Measurements from ENCODE around the gene PARVG. TPM values are rescaled to one million over a fixed set of nuclear protein-coding genes. Genes with fewer than 3 reads are reported as not detected.

Gene PARVG
- total RNA-seq, 1 donor from 2014 or later: 3.1 TPM

DNA sequence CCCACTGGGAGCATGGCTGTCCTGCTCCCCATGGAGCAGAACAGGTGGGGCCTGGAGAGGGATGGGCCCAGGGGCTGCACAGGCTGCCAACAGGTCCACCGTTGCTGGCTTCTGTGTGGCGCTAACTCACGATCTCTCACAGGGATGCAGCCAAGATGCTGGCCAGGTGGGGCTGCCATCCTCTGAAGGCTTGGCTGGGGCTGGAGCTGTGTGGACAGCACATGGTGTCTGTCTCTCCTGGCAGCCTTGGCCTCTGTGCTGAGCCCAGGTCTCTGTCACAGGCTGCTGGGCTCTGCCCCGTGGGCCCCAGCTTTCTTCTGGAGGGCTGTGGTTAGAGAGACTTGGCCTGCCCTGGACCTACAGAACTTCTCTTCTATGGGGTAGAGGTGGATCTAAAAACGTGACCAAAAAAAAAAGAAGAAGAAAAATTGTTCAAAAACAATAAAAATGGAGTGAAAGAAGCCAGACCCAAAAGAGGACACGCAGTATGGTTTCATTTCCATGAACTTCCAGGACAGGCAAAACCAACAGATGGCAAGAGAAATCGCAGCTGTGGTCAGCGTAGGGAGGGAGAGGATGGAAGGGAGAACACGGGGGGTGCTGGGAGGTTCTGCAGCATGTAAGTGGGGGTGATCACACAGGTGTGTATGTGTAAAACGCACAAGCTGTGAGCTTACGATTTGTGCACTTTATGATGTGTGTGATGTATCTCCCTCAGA, 12.2 kb downstream of the PARVG start:
- H3K9ac ChIP-seq (ENCODE audit: low read depth in 1 of 3, low read length in 3 of 3): no peak overlapping the region
- H3K4me1 ChIP-seq (ENCODE audit: control insufficient read depth in 3 of 3, insufficient read depth in 3 of 3, low read length in 3 of 3): no peaks in the 10 kb centered on the region
- H3K9me3 ChIP-seq (ENCODE audit: control insufficient read depth in 3 of 3, low read length in 3 of 3): no peaks in the 10 kb centered on the region
- H3K27ac ChIP-seq (ENCODE audit: low read depth, low read length): no peak overlapping the region
- no peaks in the 10 kb centered on the region for H3K36me3 ChIP-seq (ENCODE audit: control insufficient read depth in 3 of 3, insufficient read depth in 3 of 3, low read length in 3 of 3)
- no peak overlapping the region for H3K4me3 ChIP-seq (ENCODE audit: low read length in 3 of 3)
- H3K27me3 ChIP-seq (ENCODE audit: control insufficient read depth in 3 of 3, insufficient read depth in 3 of 3, low read length in 3 of 3): peaks cover 12 to 47% (median 32%) of the 10 kb centered on the region in 3 donors

DNA sequence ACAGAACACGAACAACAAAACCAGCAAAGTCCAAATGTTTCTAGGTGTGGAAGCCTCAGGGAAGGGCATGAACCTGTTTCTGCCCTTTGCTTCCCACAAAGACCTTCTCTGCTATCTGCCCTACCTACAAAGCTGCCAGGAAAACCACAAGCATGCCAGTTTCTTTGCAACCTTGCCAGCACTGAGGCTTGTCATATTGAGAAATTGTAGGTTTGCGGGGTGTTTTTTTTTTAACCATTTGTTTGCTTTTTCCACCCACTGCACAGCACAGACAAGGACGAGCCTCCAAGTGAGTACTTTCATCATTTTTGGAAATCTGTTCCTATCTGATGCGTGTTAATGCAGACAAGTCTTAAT, 12.8 kb downstream of the PARVG start:
- Histone ChIP-seq H3K27me3 (ENCODE audit: control insufficient read depth in 3 of 3, insufficient read depth in 3 of 3, low read length in 3 of 3) (peaks cover 12 to 47% (median 32%) of the 10 kb centered on the region in 3 donors), H3K4me1 (ENCODE audit: control insufficient read depth in 3 of 3, insufficient read depth in 3 of 3, low read length in 3 of 3) (no peaks in the 10 kb centered on the region), H3K4me3 (ENCODE audit: low read length in 3 of 3) (no peak overlapping the region), H3K9ac (ENCODE audit: low read depth in 1 of 3, low read length in 3 of 3) (no peak overlapping the region), H3K27ac (ENCODE audit: low read depth, low read length) (no peak overlapping the region), H3K9me3 (ENCODE audit: control insufficient read depth in 3 of 3, low read length in 3 of 3) (no peaks in the 10 kb centered on the region), H3K36me3 (ENCODE audit: control insufficient read depth in 3 of 3, insufficient read depth in 3 of 3, low read length in 3 of 3) (no peaks in the 10 kb centered on the region)

DNA sequence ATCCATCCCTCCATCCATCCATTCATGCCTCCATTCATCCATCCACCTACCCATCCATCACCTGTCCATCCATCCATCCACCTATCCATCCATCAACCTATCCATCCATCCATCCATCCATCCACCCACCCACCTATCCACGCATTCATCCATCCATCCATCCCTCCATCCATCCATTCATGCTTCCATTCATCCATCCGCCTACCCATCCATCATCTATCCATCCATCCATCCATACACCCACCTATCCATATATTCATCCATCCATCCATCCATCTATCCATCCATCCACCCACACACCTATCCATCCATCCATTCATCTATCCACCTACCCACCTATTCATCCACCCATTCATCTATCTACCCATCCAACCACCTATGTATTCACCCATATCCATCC, 13.8 kb downstream of the PARVG start:
- Histone ChIP-seq H3K27me3 (ENCODE audit: control insufficient read depth in 3 of 3, insufficient read depth in 3 of 3, low read length in 3 of 3) (peaks cover 14 to 47% (median 37%) of the 10 kb centered on the region in 3 donors), H3K4me1 (ENCODE audit: control insufficient read depth in 3 of 3, insufficient read depth in 3 of 3, low read length in 3 of 3) (no peaks in the 10 kb centered on the region), H3K4me3 (ENCODE audit: low read length in 3 of 3) (no peak overlapping the region), H3K36me3 (ENCODE audit: control insufficient read depth in 3 of 3, insufficient read depth in 3 of 3, low read length in 3 of 3) (no peaks in the 10 kb centered on the region), H3K9me3 (ENCODE audit: control insufficient read depth in 3 of 3, low read length in 3 of 3) (no peaks in the 10 kb centered on the region), H3K27ac (ENCODE audit: low read depth, low read length) (no peak overlapping the region), H3K9ac (ENCODE audit: low read depth in 1 of 3, low read length in 3 of 3) (no peak overlapping the region)

DNA sequence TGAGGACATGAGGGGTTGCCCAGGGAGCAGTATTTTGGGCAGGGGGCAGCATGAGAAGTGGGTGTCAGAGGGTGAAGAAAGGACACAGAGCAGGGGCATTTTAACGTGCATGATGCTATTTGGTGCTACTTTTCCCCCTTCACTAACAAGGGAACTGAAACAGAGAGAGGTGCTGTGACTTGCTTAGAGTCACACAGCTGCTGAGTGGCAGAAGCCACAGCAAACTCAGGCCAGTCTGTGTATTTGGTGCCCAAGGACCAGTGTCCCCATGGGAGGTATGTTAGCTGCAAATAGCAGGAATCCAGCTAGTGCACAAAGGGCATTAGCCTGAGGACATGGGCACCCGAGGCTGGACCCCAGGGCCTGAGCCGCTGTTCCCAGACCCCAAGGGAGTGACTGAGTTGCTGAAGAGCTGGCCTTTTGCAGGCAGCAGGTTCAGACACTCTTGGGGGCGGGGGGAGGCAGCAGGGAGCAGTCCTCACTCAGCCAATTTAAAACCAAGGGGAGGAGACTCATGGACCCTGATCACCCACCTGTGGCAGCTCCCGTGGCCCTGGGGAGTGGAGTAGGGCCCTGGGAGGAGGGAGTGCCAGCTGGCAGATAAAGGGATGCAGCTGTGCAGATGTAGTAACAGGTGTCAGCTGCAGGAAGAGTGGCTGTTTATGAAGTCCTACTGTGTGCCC, 14.6 kb downstream of the PARVG start:
- Histone ChIP-seq H3K27me3 (ENCODE audit: control insufficient read depth in 3 of 3, insufficient read depth in 3 of 3, low read length in 3 of 3) (peaks cover 16 to 53% (median 39%) of the 10 kb centered on the region in 3 donors), H3K27ac (ENCODE audit: low read depth, low read length) (no peak overlapping the region), H3K4me3 (ENCODE audit: low read length in 3 of 3) (no peak overlapping the region), H3K9ac (ENCODE audit: low read depth in 1 of 3, low read length in 3 of 3) (no peak overlapping the region), H3K4me1 (ENCODE audit: control insufficient read depth in 3 of 3, insufficient read depth in 3 of 3, low read length in 3 of 3) (no peaks in the 10 kb centered on the region), H3K36me3 (ENCODE audit: control insufficient read depth in 3 of 3, insufficient read depth in 3 of 3, low read length in 3 of 3) (no peaks in the 10 kb centered on the region), H3K9me3 (ENCODE audit: control insufficient read depth in 3 of 3, low read length in 3 of 3) (no peaks in the 10 kb centered on the region)

DNA sequence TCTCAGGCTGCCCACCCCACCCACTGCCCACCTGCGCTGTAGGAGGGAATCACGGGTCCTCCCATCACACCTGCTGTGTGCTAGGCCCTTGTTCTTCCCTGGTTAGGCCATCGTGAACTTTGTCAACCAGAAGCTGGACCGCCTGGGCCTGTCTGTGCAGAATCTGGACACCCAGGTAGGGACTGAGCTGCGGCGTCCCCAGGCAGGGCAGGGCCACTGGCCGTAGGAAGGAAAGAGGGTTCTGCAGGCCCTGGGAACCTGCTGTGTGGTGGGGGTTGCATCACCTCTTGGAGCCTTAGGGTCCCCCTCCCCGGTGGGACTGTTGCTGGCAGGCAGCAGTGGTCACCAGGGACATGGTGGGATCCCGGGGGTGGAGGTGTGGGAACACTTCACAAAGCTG, 15.5 kb downstream of the PARVG start:
- no peak overlapping the region for H3K9ac ChIP-seq (ENCODE audit: low read depth in 1 of 3, low read length in 3 of 3)
- H3K4me3 ChIP-seq (ENCODE audit: low read length in 3 of 3): no peak overlapping the region
- no peaks in the 10 kb centered on the region for H3K36me3 ChIP-seq (ENCODE audit: control insufficient read depth in 3 of 3, insufficient read depth in 3 of 3, low read length in 3 of 3)
- no peaks in the 10 kb centered on the region for H3K9me3 ChIP-seq (ENCODE audit: control insufficient read depth in 3 of 3, low read length in 3 of 3)
- peaks cover 16 to 57% (median 45%) of the 10 kb centered on the region in 3 donors for H3K27me3 ChIP-seq (ENCODE audit: control insufficient read depth in 3 of 3, insufficient read depth in 3 of 3, low read length in 3 of 3)
- H3K4me1 ChIP-seq (ENCODE audit: control insufficient read depth in 3 of 3, insufficient read depth in 3 of 3, low read length in 3 of 3): no peaks in the 10 kb centered on the region
- no peak overlapping the region for H3K27ac ChIP-seq (ENCODE audit: low read depth, low read length)

DNA sequence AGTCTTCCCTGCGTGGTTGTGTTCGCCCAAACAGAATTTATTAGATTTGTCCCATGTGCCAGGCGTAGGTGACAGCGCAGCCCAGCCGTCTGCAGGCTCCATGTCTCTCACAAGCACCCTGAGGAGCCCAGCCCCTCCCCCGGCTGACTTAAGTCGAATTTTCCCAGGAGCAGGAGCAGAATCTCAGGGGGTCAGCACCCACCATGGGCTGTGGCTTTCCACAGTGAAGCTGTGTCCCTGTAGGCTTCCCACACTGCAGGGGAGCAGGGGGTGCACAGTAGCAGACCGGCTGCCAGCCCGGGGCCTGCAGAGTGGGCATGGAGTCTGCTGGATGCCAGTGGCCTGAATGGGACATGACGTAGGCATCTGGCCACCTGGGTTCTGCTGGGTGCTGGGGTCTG, 16.0 kb downstream of the PARVG start:
- H3K4me1 ChIP-seq (ENCODE audit: control insufficient read depth in 3 of 3, insufficient read depth in 3 of 3, low read length in 3 of 3): no peaks in the 10 kb centered on the region
- H3K27me3 ChIP-seq (ENCODE audit: control insufficient read depth in 3 of 3, insufficient read depth in 3 of 3, low read length in 3 of 3): peaks cover 16 to 62% (median 49%) of the 10 kb centered on the region in 3 donors
- no peak overlapping the region for H3K4me3 ChIP-seq (ENCODE audit: low read length in 3 of 3)
- no peak overlapping the region for H3K27ac ChIP-seq (ENCODE audit: low read depth, low read length)
- no peak overlapping the region for H3K9ac ChIP-seq (ENCODE audit: low read depth in 1 of 3, low read length in 3 of 3)
- H3K36me3 ChIP-seq (ENCODE audit: control insufficient read depth in 3 of 3, insufficient read depth in 3 of 3, low read length in 3 of 3): no peaks in the 10 kb centered on the region
- no peaks in the 10 kb centered on the region for H3K9me3 ChIP-seq (ENCODE audit: control insufficient read depth in 3 of 3, low read length in 3 of 3)

DNA sequence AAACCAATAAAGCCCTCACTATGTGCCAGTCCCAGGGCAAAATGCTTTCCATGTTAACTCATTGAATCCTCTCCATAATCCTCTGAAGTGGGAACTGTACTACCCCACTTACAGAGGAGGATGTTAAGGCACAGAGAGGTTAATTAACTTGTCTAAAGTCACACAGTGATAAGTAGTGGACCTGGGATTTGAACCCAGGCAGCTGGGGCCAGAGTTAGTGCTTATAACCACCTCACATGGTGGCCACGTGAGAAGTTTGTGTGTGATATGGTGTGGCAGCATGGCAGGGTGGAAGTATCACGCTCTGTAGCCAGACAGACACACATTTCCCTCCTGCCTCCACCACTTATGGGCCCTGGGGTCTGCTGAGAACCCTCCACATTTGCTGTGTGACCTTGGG, 16.5 kb downstream of the PARVG start:
- Histone ChIP-seq H3K36me3 (ENCODE audit: control insufficient read depth in 3 of 3, insufficient read depth in 3 of 3, low read length in 3 of 3) (no peaks in the 10 kb centered on the region), H3K9ac (ENCODE audit: low read depth in 1 of 3, low read length in 3 of 3) (no peak overlapping the region), H3K27me3 (ENCODE audit: control insufficient read depth in 3 of 3, insufficient read depth in 3 of 3, low read length in 3 of 3) (peaks cover 21 to 67% (median 54%) of the 10 kb centered on the region in 3 donors), H3K4me3 (ENCODE audit: low read length in 3 of 3) (no peak overlapping the region), H3K9me3 (ENCODE audit: control insufficient read depth in 3 of 3, low read length in 3 of 3) (no peaks in the 10 kb centered on the region), H3K27ac (ENCODE audit: low read depth, low read length) (no peak overlapping the region), H3K4me1 (ENCODE audit: control insufficient read depth in 3 of 3, insufficient read depth in 3 of 3, low read length in 3 of 3) (no peaks in the 10 kb centered on the region)

DNA sequence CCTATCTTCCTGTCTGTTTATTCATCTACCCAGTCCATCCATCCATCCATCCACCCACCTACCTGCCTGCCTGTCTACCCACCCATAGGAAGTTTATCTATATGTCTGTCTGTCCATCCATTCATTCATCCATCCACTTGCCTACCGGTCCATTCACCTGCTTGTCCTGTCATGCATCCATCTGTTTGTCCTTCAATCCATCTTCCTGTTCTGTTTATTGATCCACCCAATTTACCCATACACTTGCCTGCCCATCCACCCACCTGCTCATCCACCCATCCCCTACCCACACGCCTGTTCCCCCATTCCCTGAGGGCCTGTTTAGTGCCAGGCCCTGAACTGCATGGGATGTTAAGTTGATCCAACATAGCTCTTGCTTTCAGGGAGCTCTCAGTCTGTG, 18.4 kb downstream of the PARVG start:
- H3K9me3 ChIP-seq (ENCODE audit: control insufficient read depth in 3 of 3, low read length in 3 of 3): no peaks in the 10 kb centered on the region
- no peak overlapping the region for H3K9ac ChIP-seq (ENCODE audit: low read depth in 1 of 3, low read length in 3 of 3)
- H3K36me3 ChIP-seq (ENCODE audit: control insufficient read depth in 3 of 3, insufficient read depth in 3 of 3, low read length in 3 of 3): no peaks in the 10 kb centered on the region
- no peak overlapping the region for H3K4me3 ChIP-seq (ENCODE audit: low read length in 3 of 3)
- peaks cover 18 to 73% (median 53%) of the 10 kb centered on the region in 3 donors for H3K27me3 ChIP-seq (ENCODE audit: control insufficient read depth in 3 of 3, insufficient read depth in 3 of 3, low read length in 3 of 3)
- H3K27ac ChIP-seq (ENCODE audit: low read depth, low read length): no peak overlapping the region
- H3K4me1 ChIP-seq (ENCODE audit: control insufficient read depth in 3 of 3, insufficient read depth in 3 of 3, low read length in 3 of 3): no peaks in the 10 kb centered on the region

DNA sequence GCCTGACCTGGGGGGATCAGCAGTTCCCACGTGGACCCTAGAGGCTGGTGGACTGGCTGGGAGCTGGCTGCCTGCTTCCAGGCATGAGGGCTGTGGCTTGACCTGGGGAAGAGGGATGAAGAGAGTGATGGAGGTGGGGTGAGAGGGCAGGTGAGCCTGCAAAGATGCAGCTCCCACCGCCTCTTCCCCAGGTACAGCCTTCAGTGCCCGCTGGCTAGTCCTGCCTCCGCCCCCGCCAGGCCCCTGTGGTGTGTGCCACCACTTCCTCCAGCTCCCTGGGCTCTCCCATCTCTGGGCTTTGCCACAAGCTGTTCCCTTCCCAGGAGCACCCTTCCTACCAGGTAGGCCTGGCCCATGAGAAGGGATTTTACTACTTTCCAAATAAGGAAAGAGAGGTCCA, 19.1 kb downstream of the PARVG start:
- Histone ChIP-seq H3K4me1 (ENCODE audit: control insufficient read depth in 3 of 3, insufficient read depth in 3 of 3, low read length in 3 of 3) (no peaks in the 10 kb centered on the region), H3K9ac (ENCODE audit: low read depth in 1 of 3, low read length in 3 of 3) (no peak overlapping the region), H3K9me3 (ENCODE audit: control insufficient read depth in 3 of 3, low read length in 3 of 3) (no peaks in the 10 kb centered on the region), H3K27me3 (ENCODE audit: control insufficient read depth in 3 of 3, insufficient read depth in 3 of 3, low read length in 3 of 3) (peaks cover 19 to 74% (median 52%) of the 10 kb centered on the region in 3 donors), H3K36me3 (ENCODE audit: control insufficient read depth in 3 of 3, insufficient read depth in 3 of 3, low read length in 3 of 3) (no peaks in the 10 kb centered on the region), H3K27ac (ENCODE audit: low read depth, low read length) (no peak overlapping the region), H3K4me3 (ENCODE audit: low read length in 3 of 3) (no peak overlapping the region)

DNA sequence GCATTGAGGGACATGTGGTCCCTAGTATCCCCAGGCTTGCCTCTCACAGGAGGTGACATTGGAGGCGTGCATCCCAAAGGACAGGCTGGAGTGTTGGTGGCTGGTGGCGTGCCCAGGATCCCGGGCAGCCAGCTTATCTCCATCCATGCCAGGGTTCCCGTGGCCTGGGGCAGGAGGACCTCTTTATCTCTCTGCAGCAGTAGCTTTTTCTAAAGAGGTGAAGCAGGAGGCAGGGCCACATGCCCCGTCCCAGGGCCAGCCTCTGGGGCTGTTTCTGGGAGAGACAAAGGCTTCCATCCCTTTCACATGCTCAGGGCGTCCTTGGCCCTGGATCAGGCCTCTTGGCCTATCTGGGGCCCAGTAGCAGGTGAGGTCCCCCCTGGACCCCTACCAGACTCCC, 19.7 kb downstream of the PARVG start:
- Histone ChIP-seq H3K9ac (ENCODE audit: low read depth in 1 of 3, low read length in 3 of 3) (no peak overlapping the region), H3K27ac (ENCODE audit: low read depth, low read length) (no peak overlapping the region), H3K4me3 (ENCODE audit: low read length in 3 of 3) (no peak overlapping the region), H3K36me3 (ENCODE audit: control insufficient read depth in 3 of 3, insufficient read depth in 3 of 3, low read length in 3 of 3) (no peaks in the 10 kb centered on the region), H3K9me3 (ENCODE audit: control insufficient read depth in 3 of 3, low read length in 3 of 3) (no peaks in the 10 kb centered on the region), H3K27me3 (ENCODE audit: control insufficient read depth in 3 of 3, insufficient read depth in 3 of 3, low read length in 3 of 3) (peaks cover 25 to 76% (median 51%) of the 10 kb centered on the region in 3 donors), H3K4me1 (ENCODE audit: control insufficient read depth in 3 of 3, insufficient read depth in 3 of 3, low read length in 3 of 3) (no peaks in the 10 kb centered on the region)
